CD14-positive monocyte (primary cell): ENCODE results near the gene SORBS1. TPM values are rescaled to one million over a fixed set of nuclear protein-coding genes. Genes with fewer than 3 reads are reported as not detected.

Source experiments
- DNase-seq, 3 donors: peaks; one replicate each; pipeline ENCODE4 v3.0.0-alpha.2; 2011 to 2022
- H2AFZ ChIP-seq: 2 replicates; pipeline ENCODE4 v1.6.0; 2012; ENCODE audit warnings: mild to moderate bottlenecking, low read depth, low read length, inconsistent platforms; ENCODE audit not compliant: insufficient read depth, poor library complexity, severe bottlenecking
- H3K27ac ChIP-seq, 2 donors: 1 replicate in 1 of 2; 2 replicates in 1 of 2; pipeline ENCODE4 v1.5.1; 2012 to 2013; ENCODE audit warnings: low read length in 2 of 2, control low read depth in 1 of 2, inconsistent platforms in 1 of 2, low read depth in 1 of 2, mild to moderate bottlenecking in 1 of 2
- H3K27me3 ChIP-seq, 2 donors: one replicate each; pipeline versions ENCODE4 v1.6.0 to v1.6.1; 2011 to 2013; ENCODE audit warnings: low read length in 2 of 2; ENCODE audit not compliant: control insufficient read depth in 2 of 2, insufficient read depth in 2 of 2
- H3K36me3 ChIP-seq, 2 donors: replicated peaks in 1 of 2; 1 replicate in 1 of 2; 2 replicates in 1 of 2; pipeline versions ENCODE4 v1.5.1 to v1.6.1; 2012 to 2013; ENCODE audit warnings: low read length in 2 of 2, control low read depth in 1 of 2, inconsistent platforms in 1 of 2, mild to moderate bottlenecking in 1 of 2; ENCODE audit not compliant: insufficient read depth in 2 of 2, control insufficient read depth in 1 of 2
- H3K4me1 ChIP-seq, 2 donors: 1 replicate in 1 of 2; 2 replicates in 1 of 2; pipeline versions ENCODE4 v1.5.1 to v1.6.1; 2012 to 2013; ENCODE audit warnings: low read length in 2 of 2, control low read depth in 1 of 2, inconsistent platforms in 1 of 2, mild to moderate bottlenecking in 1 of 2, moderate library complexity in 1 of 2; ENCODE audit not compliant: insufficient read depth in 2 of 2, control insufficient read depth in 1 of 2
- H3K4me2 ChIP-seq: replicated peaks from 2 replicates; pipeline ENCODE3; 2012; ENCODE audit warnings: low read length, moderate library complexity, mild to moderate bottlenecking; ENCODE audit not compliant: poor library complexity, severe bottlenecking; ENCODE audit errors: extremely low read depth
- H3K4me3 ChIP-seq, 3 experiments: fragments of 200-600 bp in 1 of 3; sonication (generic) in 1 of 3; replicated peaks in 1 of 3; 1 replicate in 2 of 3; 2 replicates in 1 of 3; pipeline ENCODE4 v1.5.1; 2011 to 2013; ENCODE audit warnings: low read length in 3 of 3, mild to moderate bottlenecking in 3 of 3, control low read depth in 2 of 3, low read depth in 2 of 3, inconsistent platforms in 1 of 3, moderate library complexity in 1 of 3
- H3K79me2 ChIP-seq: 2 replicates; pipeline ENCODE4 v1.6.0; 2012; ENCODE audit warnings: mild to moderate bottlenecking, control low read depth, inconsistent platforms, low read length, moderate library complexity; ENCODE audit not compliant: insufficient read depth
- H3K9ac ChIP-seq: 2 replicates; pipeline ENCODE4 v1.6.0; 2017; ENCODE audit warnings: low read length, mild to moderate bottlenecking; ENCODE audit not compliant: insufficient read depth, poor library complexity, severe bottlenecking
- H3K9me3 ChIP-seq, 2 donors: replicated peaks in 1 of 2; 1 replicate in 1 of 2; 2 replicates in 1 of 2; pipeline versions ENCODE4 v1.5.1 to v1.6.1; 2012 to 2013; ENCODE audit warnings: low read length in 2 of 2, control low read depth in 1 of 2; ENCODE audit not compliant: control insufficient read depth in 1 of 2, insufficient read depth in 1 of 2
- H4K20me1 ChIP-seq: 2 replicates; pipeline ENCODE4 v1.6.0; 2012; ENCODE audit warnings: mild to moderate bottlenecking, low read length, control low read depth, moderate library complexity; ENCODE audit not compliant: insufficient read depth
- H3K27ac Mint-ChIP-seq, 7 donors: one replicate each; pipeline ENCODE4 v1.8.0; 2020; ENCODE audit warnings: mild to moderate bottlenecking in 7 of 7, mixed read lengths in 7 of 7, moderate library complexity in 6 of 7, inconsistent platforms in 2 of 7
- H3K27me3 Mint-ChIP-seq, 3 donors: one replicate each; pipeline ENCODE4 v1.8.0; 2021 to 2022; ENCODE audit warnings: low read depth in 3 of 3, mild to moderate bottlenecking in 3 of 3, mixed read lengths in 3 of 3, moderate library complexity in 3 of 3, inconsistent platforms in 1 of 3
- H3K36me3 Mint-ChIP-seq, 2 donors: one replicate each; pipeline ENCODE4 v1.8.0; 2020; ENCODE audit warnings: mixed read lengths in 2 of 2, inconsistent platforms in 1 of 2, mild to moderate bottlenecking in 1 of 2
- H3K4me1 Mint-ChIP-seq: one replicate; pipeline ENCODE4 v1.8.0; 2020; ENCODE audit warnings: mild to moderate bottlenecking, mixed read lengths
- H3K4me3 Mint-ChIP-seq, 2 donors: one replicate each; pipeline ENCODE4 v1.8.0; 2020; ENCODE audit warnings: mild to moderate bottlenecking in 2 of 2, mixed read lengths in 2 of 2, moderate library complexity in 1 of 2
- H3K9me3 Mint-ChIP-seq, 7 donors: one replicate each; pipeline ENCODE4 v1.8.0; 2020 to 2022; ENCODE audit warnings: mixed read lengths in 7 of 7, mild to moderate bottlenecking in 6 of 7, moderate library complexity in 6 of 7, inconsistent platforms in 2 of 7
- CTCF ChIP-seq: fragments of 200-600 bp; IDR thresholded peaks from one replicate; pipeline ENCODE4 v1.8.0; 2022; ENCODE audit warnings: antibody characterized with exemption, mild to moderate bottlenecking
- WGBS: methylation state at CpG from one replicate; pipeline ENCODE4 v1.1.5; 2013; ENCODE audit warnings: missing lambda C conversion rate; ENCODE audit not compliant: insufficient coverage; 5-methylcytosine and 5-hydroxymethylcytosine counted together
- intact Hi-C, 2 donors: fragments of 100-400 bp; cut with micrococcal nuclease; formaldehyde crosslinking; loops; one replicate each; pipeline versions ENCODE4 v1.15.0 to v1.15.1; 2023
- polyA plus RNA-seq, 3 donors: library from polyadenylated mRNA; depleted of rRNA in 1 of 3; unstranded in 2 of 3; stranded (reverse) in 1 of 3; fragments of 300-500 nt in 2 of 3; fragments of >200 nt in 1 of 3; fragmentation: Illumina TruSeq in 2 of 3; gene quantifications; 1 replicate in 2 of 3; 2 replicates in 1 of 3; pipeline ENCODE4 v1.2.3, GENCODE V29; 2012 to 2021

The SORBS1 gene
- polyA plus RNA-seq, 3 donors, result 0.08 to 0.15 TPM; not detected in 1

GRCh38 chr10:95377950-95378349 is 183.2 kb downstream of the SORBS1 start:
- no peak for TF ChIP-seq CTCF
- H3K36me3 Mint-ChIP-seq, result no peaks in the 10 kb centered on the region
- H3K4me3 ChIP-seq, result no peak overlapping the region
- no peak for DNase-seq
- WGBS, result no CpG with 5 or more reads among the region's 2 CpGs
- H3K79me2 ChIP-seq, result no peaks in the 10 kb centered on the region
- no peaks in the 10 kb centered on the region for H3K4me1 ChIP-seq
- H3K9ac ChIP-seq, result no peak overlapping the region
- no peak overlapping the region for H3K4me2 ChIP-seq
- no peaks in the 10 kb centered on the region for H3K36me3 ChIP-seq
- no peaks in the 10 kb centered on the region for H3K9me3 ChIP-seq
- H3K27ac ChIP-seq, result no peak overlapping the region
- H3K4me3 Mint-ChIP-seq, result no peak overlapping the region
- intact Hi-C loops, result no loop called here
- peaks cover 0 to 5% (median 2%) of the 10 kb centered on the region in 7 donors for H3K9me3 Mint-ChIP-seq
- H3K27me3 ChIP-seq, result no peaks in the 10 kb centered on the region
- H4K20me1 ChIP-seq, result no peaks in the 10 kb centered on the region
- H3K27ac Mint-ChIP-seq, result no peak overlapping the region
- no peaks in the 10 kb centered on the region for H3K4me1 Mint-ChIP-seq
- H2AFZ ChIP-seq, result no peak overlapping the region
- H3K27me3 Mint-ChIP-seq, result peaks cover 0 to 1% (median 0%) of the 10 kb centered on the region in 3 donors

- Histone ChIP-seq H2AFZ (no peak overlapping the region), H3K4me1 (no peaks in the 10 kb centered on the region), H4K20me1 (no peaks in the 10 kb centered on the region), H3K79me2 (no peaks in the 10 kb centered on the region), H3K36me3 (no peaks in the 10 kb centered on the region), H3K4me3 (no peak overlapping the region), H3K4me2 (no peak overlapping the region), H3K9ac (no peak overlapping the region), H3K9me3 (no peaks in the 10 kb centered on the region), H3K27ac (no peak overlapping the region), H3K27me3 (no peaks in the 10 kb centered on the region)
- intact Hi-C loops, result no loop called here
- DNase-seq, result no peak
- no peak overlapping the region for H3K27ac Mint-ChIP-seq
- H3K9me3 Mint-ChIP-seq, result peaks cover 0 to 5% (median 2%) of the 10 kb centered on the region in 7 donors
- H3K27me3 Mint-ChIP-seq, result peaks cover 0 to 7% (median 2%) of the 10 kb centered on the region in 3 donors
- WGBS, result no CpG with 5 or more reads among the region's 1 CpG
- H3K4me3 Mint-ChIP-seq, result no peak overlapping the region
- TF ChIP-seq CTCF, result no peak
- H3K36me3 Mint-ChIP-seq, result no peaks in the 10 kb centered on the region
- H3K4me1 Mint-ChIP-seq, result no peaks in the 10 kb centered on the region
Observed at GRCh38 chr10:95375418-95375817, 185.8 kb downstream of the SORBS1 start.
